Urinary bladder (tissue), 4 donors: Measurements from ENCODE around the gene GRAMD1B. TPM values are rescaled to one million over a fixed set of nuclear protein-coding genes. Genes with fewer than 3 reads are reported as not detected.
"Not testable (repeated sequence)": the region's sequence is repeated elsewhere in the genome, so short reads cannot be mapped to it uniquely, and the experiment has no call there.

ENCODE experiments used
- DNase-seq: peaks from one replicate; pipeline ENCODE4 v3.0.0-alpha.2; 2015; ENCODE audit errors: extremely low spot score
- H3K27ac ChIP-seq: one replicate; pipeline ENCODE4 v1.5.1; 2013; ENCODE audit warnings: low read depth, mild to moderate bottlenecking, moderate library complexity
- H3K36me3 ChIP-seq: one replicate; pipeline ENCODE4 v1.6.1; 2013; ENCODE audit warnings: mild to moderate bottlenecking, moderate library complexity; ENCODE audit not compliant: insufficient read depth
- H3K4me1 ChIP-seq: one replicate; pipeline ENCODE4 v1.6.1; 2013; ENCODE audit warnings: mild to moderate bottlenecking, moderate library complexity; ENCODE audit not compliant: insufficient read depth
- H3K4me3 ChIP-seq: one replicate; pipeline ENCODE4 v1.5.1; 2013; ENCODE audit warnings: low read depth, low read length
- WGBS: extraction: QIAGEN DNeasy Blood & Tissue Kit; methylation state at CpG from one replicate; pipeline ENCODE4 v1.1.7; 2013; 5-methylcytosine and 5-hydroxymethylcytosine counted together
- polyA plus RNA-seq: library from polyadenylated mRNA; stranded (reverse); fragments of 200-250 nt; gene quantifications from one replicate; pipeline ENCODE4 v1.2.3, GENCODE V29; 2013
- total RNA-seq: library from RNA; depleted of rRNA; stranded (reverse); fragments of >200 nt; gene quantifications from one replicate; pipeline ENCODE4 v1.2.3, GENCODE V29; 2014
- donor health status: healthy with polysubstance abuse.
- donor health status: healthy.

The GRAMD1B gene
- total and polyA plus RNA-seq, 2 donors: 0.84 to 5.9 TPM

DNA sequence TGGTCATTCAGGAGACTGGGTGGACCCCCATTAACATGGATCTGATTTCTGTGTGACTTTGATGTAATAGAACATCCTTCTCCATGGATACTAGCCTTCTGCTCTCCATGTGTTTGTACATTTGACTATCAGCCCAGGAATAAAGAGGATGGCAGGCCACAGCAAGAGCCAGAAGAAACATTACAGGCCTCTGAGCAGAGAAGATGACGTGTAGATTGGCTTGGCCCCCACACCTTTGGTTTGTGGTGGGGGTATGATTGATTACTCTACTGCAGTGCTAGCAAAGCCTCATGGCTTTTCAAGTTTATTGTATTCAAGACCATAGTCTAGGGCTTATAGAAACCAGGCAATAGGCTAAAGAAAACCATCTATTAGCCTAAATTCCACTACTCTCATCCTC lies 77.0 kb downstream of the GRAMD1B start:
- no peak overlapping the region for H3K27ac ChIP-seq
- no peaks in the 10 kb centered on the region for H3K4me1 ChIP-seq
- no peaks in the 10 kb centered on the region for H3K36me3 ChIP-seq
- DNase-seq: no peak
- WGBS: 80% methylated on average over 1 of the region's 1 CpG
- no peak overlapping the region for H3K4me3 ChIP-seq

DNA sequence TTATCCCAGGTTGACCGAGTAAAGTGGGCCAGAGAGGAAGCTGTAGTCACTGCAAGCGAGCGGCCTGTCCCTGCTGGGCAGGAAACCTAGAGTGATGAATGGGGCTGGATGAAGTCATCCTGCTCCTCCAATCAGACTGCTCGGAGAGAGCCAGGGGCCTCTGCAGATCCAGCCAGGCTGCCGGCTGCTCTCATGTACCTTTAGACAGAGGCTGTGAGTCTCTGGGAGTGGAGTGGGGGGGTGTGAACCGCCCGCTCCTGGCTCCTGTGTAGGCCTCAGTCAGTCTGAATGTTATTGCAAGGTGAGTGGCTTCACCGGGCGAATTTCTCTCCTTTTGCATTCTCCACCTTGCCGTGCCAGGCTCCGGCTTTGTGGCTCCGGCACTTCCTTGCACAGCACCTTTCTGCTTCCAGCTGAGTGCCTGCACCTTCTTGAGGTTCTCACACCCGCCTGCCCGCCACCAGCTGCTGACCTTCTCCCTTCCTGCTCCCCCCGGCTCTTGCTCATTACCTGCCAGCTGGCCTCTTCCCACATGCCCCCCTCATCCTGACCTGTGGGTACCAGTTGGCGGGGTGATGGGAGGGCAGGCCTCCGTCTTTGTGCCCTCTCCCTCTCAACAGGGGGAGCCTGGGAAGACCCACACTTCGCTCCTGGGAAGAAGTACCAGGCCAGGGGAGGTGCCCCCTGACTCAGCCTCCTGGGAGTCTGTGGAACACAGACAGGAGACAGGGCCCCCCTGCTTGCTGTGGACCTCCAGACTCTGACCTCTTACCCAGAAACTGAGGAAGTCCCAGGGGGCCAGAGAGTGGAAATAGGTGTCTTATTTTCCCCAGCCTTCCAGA lies 79.9 kb downstream of the GRAMD1B start:
- no peaks in the 10 kb centered on the region for H3K36me3 ChIP-seq
- 72% methylated on average over 18 of the region's 18 CpGs for WGBS
- DNase-seq: peak; percentile 32
- H3K4me1 ChIP-seq: no peaks in the 10 kb centered on the region
- no peak overlapping the region for H3K4me3 ChIP-seq
- H3K27ac ChIP-seq: no peak overlapping the region

DNA sequence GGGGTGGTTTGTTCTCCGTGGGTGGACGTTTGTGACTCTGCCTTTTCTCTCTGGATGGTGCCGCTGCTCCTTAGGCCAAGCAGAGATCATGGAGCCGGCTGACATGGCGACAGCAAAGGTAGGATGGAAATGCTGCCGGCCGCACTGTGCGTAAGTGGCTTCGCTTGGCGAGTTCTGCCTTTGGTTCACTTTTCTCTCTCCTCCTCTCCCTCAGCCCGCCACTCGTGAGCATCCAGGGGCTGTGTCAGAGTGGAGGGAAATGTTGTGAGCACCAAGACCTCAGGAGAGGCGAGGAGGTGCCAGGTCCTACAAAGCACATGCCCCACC lies 80.5 kb downstream of the GRAMD1B start:
- no peak for DNase-seq
- Histone ChIP-seq H3K4me1 (no peaks in the 10 kb centered on the region), H3K27ac (no peak overlapping the region), H3K4me3 (no peak overlapping the region), H3K36me3 (no peaks in the 10 kb centered on the region)
- 93% methylated on average over 13 of the region's 13 CpGs for WGBS

DNA sequence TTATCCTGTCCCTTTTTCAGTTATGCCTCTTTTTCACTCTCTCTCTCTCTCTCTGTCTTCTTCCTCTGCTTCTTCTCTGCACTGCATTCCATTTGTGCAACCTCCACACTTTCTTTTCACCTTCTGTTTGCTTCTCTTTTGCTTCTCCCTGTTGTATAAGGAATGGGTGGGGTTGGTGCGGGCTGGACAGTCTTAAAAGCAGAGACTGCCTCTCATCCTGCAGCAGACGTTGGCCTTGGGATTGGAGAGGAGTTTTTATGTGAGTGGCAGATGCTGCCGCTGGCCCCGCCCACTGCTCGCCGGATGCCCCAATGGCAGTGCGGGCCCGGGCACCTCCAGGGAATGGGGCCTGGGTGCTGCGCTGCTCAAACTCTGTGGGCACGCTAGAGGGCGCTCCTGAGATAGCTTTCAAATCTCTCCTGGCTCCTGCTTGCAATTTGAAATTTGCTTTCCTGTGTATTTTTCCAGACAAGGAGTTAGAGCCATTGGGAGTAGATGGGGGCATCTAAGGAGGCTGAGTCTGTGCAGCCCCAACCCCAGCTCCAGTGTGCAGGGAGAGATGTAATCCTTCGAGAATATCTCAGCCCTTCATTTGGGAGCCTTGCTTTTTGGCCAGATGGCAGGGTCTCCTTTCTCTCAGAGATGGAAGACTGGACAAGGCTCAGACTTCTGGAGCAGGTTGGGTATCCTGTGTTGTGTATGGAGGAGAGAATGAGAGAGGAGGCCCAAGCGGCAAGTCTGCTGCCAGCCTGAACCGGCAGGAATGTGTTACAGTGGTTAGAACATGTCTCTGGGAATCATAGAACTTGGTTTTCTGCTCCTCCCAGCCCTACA lies 81.2 kb downstream of the GRAMD1B start:
- H3K36me3 ChIP-seq: no peaks in the 10 kb centered on the region

DNA sequence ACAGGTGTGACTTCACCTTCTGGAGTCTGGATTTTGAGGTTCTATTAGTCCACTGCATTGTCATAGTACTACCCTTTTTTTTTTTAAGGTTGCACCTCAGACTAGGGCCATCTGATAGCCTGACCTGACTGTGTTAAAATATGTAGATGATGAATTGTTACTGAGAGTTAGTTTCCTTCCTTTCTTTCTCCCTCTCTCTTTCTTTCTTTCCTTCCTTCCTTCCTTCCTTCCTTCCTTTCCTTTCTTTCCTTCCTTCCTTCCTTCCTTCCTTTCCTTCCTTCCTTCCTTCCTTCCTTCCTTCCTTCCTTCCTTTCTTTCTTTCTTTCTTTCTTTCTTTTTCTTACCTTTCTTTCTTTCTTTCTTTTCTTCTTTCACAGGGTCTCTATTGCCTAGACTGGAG lies 83.2 kb downstream of the GRAMD1B start:
- H3K36me3 ChIP-seq, H3K27ac ChIP-seq, H3K4me3 ChIP-seq, H3K4me1 ChIP-seq, DNase-seq: not testable (repeated sequence)

More for the DNA sequence above, 81.2 kb downstream of the GRAMD1B start:
- H3K27ac ChIP-seq: no peak overlapping the region
- H3K4me3 ChIP-seq: no peak overlapping the region
- 23% methylated on average over 14 of the region's 14 CpGs for WGBS
- H3K4me1 ChIP-seq: no peaks in the 10 kb centered on the region
- peak; percentile 59 for DNase-seq

DNA sequence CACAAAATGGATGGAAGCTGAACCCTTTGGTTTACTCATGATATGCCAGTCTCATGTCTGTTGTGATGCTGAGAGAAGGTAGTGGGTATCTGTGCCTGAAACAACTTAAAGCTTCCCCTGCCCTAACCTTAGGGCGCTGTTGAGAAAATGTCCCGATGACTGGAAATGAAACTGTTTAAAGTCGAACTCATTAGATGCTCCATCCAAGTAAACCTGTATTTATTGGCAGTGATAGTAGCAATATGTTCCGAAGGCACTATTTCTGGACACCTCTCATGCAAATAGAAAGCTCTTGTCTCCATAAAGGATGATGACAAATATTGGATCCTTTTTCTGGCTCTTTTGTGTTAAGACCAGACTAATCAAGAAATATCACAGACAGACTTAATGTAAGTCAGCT lies 86.2 kb downstream of the GRAMD1B start:
- WGBS: 95% methylated on average over 4 of the region's 4 CpGs
- no peak overlapping the region for H3K4me3 ChIP-seq
- no peaks in the 10 kb centered on the region for H3K4me1 ChIP-seq
- DNase-seq: no peak
- no peak overlapping the region for H3K27ac ChIP-seq
- no peaks in the 10 kb centered on the region for H3K36me3 ChIP-seq

DNA sequence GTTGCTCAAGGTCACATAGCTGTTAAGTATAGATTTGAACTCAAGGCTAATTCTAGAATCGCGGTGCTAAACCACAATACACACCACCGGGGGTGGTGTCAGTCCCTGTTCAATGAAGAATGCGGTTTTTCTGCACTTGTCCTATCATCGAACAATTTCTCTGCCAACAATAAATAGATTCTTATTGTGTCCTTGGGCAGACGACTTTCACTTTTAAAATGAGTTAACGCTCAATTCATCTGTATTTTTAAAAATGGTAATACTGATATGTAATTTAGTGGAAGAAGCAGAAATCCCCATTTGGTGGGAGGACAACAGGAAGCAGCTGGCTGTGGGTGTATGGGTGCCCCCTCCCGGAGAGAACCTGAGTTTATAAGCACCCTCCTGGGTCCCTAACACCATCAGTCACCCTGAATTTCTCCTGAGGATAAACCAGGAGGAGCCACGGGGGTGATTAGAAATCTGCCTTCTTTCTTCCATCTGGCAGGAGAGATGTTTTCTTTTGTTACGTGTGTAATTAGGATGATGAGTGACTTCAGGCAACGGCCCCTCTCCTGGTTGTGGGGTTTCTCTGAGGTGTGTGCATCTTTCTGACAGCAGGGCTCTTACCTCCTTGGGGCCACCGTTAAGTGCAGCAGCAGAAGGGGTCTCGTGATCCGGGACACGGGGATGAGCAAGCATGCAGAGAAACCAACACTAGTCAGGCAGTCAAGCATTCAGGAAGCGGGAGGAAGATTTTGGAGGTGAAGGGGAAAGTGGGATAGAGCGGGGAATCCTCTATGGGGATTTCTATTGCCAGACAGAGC lies 87.7 kb downstream of the GRAMD1B start:
- no peak overlapping the region for H3K4me3 ChIP-seq
- WGBS: 76% methylated on average over 17 of the region's 17 CpGs
- H3K27ac ChIP-seq: no peak overlapping the region
- no peaks in the 10 kb centered on the region for H3K36me3 ChIP-seq
- no peak for DNase-seq
- no peaks in the 10 kb centered on the region for H3K4me1 ChIP-seq

DNA sequence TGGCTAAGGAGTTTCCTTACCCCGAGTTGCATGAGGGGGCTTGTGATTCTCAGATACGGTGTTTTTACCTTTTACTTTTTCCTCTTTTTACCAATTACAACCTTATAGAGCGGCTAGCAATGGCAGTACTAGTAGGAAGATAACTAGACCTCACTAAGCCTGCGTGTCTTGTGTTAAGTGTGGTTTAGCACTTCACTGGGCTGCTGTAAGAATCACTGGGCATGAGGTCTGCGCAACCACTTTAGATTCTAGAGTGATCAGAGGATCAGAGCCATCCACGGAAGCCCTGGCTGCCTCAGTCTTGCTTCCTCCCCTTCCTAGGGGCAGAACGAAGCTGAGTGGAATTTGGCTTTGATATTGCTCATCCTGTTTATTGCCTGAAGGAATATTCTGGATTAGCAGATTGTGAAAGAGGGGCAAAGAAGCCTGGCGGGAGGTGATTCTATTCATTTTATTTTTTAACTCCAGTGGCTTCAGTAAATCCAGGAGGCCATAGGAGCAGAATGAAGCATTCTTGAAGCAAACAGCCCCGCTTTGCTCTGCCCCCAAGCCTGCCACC lies 88.5 kb downstream of the GRAMD1B start:
- Histone ChIP-seq H3K4me3 (no peak overlapping the region), H3K27ac (no peak overlapping the region), H3K36me3 (no peaks in the 10 kb centered on the region), H3K4me1 (no peaks in the 10 kb centered on the region)
- 75% methylated on average over 9 of the region's 9 CpGs for WGBS
- DNase-seq: no peak

DNA sequence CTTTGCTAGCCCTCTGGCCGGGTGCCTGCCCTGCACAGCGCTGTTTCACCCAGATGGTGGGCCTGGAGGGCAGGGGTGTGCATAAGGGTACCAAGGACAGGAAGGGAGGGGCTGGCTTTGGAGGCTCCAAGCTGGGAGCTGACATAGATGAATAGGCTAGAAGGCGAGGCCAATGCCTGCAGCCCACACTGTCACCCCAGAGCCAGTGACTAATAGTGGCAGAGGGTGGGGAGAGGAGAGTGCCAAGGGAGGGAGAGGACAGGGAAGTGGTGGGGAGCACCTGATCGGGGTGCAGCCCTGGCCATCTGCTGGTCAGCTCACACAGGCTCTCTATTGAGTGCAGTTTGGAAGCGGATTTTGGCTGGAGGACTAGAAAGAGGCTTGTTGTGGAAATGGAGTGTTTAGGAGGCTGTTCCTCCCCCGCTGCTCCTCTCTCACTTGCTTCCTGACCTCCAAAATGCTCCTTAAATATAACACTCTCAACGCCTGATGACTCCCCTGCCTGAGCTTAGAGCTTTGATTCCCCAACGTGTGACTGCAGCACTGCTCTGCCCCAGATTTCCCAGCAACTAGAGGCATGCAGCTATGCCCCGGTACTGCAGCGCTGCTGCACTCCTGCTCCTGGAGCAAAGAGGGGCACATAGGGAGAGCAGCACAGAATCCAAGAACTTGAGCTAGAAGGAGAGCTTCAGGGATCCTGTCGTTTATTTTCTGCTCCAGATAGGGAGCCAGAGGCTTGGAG lies 89.2 kb downstream of the GRAMD1B start:
- WGBS: 54% methylated on average over 11 of the region's 11 CpGs
- Histone ChIP-seq H3K27ac (no peak overlapping the region), H3K36me3 (no peaks in the 10 kb centered on the region), H3K4me3 (no peak overlapping the region), H3K4me1 (no peaks in the 10 kb centered on the region)
- no peak for DNase-seq

DNA sequence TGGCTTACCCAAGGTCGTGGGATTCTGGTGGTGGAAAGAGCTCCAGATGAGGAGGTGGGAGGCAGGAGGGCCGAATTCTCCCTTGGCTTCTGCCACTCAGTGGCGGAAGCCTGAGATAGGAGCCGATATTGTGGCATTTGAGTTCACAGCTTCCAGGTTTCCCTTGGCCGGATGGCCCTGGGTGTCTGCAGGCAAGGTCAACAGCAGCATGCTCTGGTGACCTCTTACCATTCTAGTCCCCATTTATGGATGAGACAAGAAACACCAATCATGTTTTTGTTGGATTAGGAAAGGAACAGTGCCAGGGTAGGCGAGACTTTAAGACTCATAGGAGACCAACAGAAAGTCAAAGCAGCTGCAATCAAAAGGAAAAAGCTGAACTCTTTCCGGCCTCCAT lies 89.7 kb downstream of the GRAMD1B start:
- Histone ChIP-seq H3K27ac (no peak overlapping the region), H3K4me3 (no peak overlapping the region), H3K4me1 (no peaks in the 10 kb centered on the region), H3K36me3 (no peaks in the 10 kb centered on the region)
- no peak for DNase-seq
- 71% methylated on average over 7 of the region's 7 CpGs for WGBS

DNA sequence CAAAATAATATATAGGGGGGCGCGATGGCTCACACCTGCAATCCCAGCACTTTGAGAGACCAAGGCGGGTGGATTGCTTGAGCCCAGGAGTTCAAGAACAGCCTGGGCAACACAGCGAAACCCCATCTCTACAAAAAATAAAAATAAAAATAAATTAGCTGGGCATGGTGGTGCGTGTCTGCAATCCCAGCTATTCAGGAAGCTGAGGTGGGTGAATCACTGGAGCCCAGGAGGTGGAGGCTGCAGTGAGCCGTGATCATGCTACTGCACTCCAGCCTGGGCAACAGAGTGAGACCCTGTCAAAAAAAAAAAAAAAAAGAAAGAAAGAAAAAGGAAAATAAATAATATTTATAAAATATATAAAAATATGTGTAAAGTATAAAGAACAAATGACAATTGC lies 90.4 kb downstream of the GRAMD1B start:
- not testable (repeated sequence) for H3K36me3 ChIP-seq, H3K4me3 ChIP-seq, DNase-seq, H3K27ac ChIP-seq, H3K4me1 ChIP-seq
- 97% methylated on average over 6 of the region's 6 CpGs for WGBS

DNA sequence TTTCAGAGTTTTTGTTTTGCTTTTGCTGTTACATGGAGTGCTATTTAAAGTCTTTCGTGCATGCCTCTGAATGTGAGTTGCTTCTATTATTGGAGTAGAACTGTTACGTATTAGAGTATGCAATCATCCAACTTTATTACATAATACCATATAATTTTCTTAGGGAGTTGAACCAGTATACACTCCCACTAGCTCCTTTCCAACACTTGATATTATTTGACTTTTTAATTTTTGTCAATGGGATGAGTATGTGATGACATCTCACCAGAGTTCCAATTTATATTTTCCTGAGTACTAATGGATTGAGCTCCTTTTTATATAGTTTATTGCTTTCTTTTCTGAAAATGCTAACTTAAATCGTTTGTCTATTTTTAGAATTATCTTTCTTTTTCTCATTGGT lies 90.9 kb downstream of the GRAMD1B start:
- Histone ChIP-seq H3K4me3 (no peak overlapping the region), H3K27ac (no peak overlapping the region), H3K36me3 (no peaks in the 10 kb centered on the region), H3K4me1 (no peaks in the 10 kb centered on the region)
- 93% methylated on average over 3 of the region's 3 CpGs for WGBS
- no peak for DNase-seq

DNA sequence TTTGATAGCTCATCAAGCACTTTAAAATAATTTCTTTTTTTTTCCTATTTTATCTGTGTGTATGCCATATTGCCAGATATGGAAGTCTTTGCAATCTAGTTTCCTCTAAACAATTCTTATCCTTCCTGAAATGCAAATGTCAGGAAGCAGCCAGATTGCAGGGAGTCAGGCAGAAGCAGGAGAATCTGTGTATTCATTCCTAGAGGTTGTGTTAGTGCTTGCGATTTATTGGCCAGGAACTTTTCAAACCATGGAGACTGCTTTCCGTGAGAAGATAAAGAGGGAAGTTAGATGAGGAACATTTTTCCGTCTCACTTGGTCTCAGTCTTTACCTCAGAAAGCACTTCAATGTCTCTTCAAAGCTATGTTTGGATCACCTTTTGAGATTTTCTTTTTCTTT lies 91.9 kb downstream of the GRAMD1B start:
- no peak for DNase-seq
- 55% methylated on average over 3 of the region's 3 CpGs for WGBS
- Histone ChIP-seq H3K36me3 (no peaks in the 10 kb centered on the region), H3K4me3 (no peak overlapping the region), H3K27ac (no peak overlapping the region), H3K4me1 (no peaks in the 10 kb centered on the region)
